Hematopoietic multipotent progenitor cell treated with erythropoietin and hydrocortisone succinate and interleukin-3 and kit ligand, for 8 days (in vitro differentiated cells): ENCODE results near the gene MCF2L.

ENCODE experiments used
- DNase-seq: peaks from one replicate; pipeline ENCODE4 v3.0.0-alpha.2; 2015

The MCF2L gene

DNA sequence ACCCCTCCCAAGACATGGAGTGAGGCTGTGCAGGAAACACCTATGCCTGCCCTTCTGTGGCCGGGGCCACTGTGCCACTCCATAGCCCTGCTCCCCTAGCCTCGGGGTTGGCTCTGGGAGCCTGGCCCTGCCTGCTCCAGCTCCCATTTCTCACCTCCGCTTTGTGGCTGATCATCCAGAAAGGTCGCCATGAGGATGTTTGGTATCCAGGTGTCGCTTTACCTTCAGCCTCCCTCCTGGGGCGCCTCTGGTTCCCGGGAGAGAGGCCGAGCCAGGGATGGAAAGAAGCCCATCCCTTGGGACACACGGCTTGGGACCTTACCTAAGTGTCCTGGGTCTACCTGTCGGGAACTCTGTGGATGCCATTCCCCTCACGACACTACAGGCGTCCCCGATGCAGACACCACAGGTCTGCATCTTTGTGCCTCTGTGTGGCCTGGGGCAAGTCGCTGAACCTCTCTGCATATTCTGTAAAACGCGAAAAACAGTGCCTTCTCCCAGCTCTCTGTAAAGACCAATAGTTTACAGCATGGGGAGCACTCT is 3.4 kb upstream of the MCF2L start:
- no peak for DNase-seq

DNA sequence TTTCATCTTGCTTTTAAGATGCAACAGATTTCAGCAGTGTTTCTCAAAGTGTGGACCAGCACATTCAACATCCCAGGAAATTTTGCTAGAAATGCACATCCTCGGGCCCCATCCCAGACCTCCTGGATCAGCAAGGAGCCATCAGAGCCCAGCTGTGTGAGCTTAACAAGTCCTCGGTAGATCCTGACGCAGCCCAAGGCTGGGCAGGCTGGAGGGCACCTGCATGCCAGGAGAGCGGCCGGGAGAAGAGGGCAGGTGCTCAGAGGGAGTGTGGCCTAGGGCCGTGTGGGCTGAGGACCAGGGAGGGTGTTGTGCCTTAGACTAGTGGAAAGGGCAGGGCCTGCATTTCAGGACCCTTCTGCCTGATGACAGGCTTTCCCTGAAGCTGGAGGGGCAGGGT is 2.2 kb upstream of the MCF2L start:
- no peak for DNase-seq

GRCh38 chr13:112967686-112968379 is 1.2 kb upstream of the MCF2L start:
- DNase-seq: peak; percentile 2

GRCh38 chr13:112968380-112968909 is 569 bp upstream of the MCF2L start:
- no peak for DNase-seq

DNA sequence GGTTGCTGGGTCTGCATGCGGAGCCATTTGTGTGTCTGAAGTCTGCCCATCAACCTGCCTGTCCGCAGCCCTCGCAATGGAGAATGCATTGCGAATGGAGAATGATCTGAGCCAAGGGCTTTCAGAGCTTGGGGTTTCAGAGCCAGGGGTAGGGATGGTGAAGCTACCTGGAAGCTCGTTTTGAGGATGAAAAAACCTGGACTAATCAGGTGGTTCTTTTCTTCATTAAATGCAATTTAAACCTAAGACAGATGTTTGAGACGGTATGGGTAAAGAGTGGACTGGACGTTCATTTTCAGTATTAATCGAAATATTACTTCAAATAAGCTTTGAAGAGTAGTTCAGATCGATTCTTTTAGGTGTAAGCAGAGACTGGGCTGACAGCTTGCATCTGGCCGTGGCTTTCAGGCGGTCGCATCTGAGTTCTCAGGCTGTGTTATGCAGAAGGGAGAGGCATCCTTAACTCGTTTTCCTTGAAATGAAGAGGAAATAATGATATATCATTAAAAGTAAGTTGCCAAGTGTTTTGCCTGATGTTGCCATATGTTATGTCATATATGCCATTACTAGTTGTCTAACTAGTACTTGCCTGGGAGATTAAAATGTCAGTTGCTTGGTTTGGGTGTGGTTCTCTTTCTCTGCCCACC is 801 bp downstream of the MCF2L start:
- no peak for DNase-seq

DNA sequence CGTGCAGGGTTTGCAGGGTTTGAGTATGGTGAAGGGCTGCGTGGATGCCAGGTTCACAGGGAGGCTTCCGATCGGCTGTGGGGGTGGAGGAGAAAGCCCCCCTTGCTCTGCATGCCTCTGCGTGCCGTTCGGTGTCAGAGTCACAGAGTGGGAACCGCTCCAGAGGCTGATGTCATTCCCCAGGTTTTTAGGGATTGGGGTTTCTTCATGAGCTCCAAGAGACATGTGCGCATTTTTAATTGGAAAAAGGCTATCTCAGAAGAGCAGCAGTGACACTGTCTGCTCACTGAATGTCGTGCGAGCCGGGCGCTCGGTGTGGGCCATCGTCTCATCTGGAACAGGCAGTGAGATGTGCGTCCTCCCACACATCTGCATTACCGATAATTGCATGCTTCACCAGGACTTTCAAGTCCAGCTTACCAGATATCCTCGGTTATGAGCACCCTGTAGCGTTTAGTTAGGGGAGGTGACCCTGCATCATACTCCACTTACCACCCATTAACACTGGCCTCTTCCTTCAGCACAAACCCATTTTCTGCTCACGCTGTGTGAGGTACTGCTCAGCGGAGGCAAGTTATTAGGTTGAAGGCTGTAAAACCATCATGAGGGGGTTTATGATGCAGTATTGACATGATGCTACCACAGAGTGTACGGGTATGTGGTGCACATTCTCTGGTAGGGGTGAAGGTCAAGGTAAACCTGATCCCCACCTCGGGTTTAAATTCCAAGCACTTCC is 1.7 kb downstream of the MCF2L start:
- no peak for DNase-seq

DNA sequence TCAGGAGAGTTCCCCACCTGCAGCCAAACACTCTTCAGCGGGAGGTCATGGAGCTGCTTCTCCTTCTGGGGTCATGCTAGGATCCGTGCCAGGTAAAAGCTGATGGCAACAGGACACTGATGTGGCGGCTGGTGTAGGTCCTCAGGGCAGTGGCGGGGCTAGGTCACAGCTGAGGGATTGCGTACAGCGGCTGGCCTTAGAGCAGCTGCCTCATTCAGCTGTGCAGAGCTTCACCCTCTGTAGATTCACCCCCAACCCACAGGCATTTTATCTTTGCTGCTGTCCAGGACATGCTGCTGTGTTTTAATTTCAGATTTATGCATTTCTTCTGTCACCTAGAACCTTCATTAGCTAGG is 2.3 kb downstream of the MCF2L start:
- no peak for DNase-seq

DNA sequence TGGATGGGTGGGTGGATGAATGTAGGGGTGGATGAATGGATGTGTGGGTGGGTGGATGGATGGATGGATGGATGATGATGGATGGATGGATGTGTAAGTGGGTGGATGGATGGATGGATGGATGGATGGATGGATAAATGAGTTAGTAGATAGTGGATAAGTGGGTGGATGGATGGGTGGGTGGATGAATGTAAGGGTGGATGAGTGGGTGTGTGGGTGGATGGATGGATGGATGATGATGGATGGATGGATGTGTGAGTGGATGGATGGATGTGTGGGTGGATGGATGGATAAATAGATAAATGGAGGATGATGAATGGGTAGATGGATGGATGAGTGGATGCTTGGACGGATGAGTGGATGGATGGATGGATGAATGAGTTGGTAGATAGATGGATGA is 3.2 kb downstream of the MCF2L start:
- no peak for DNase-seq

- DNase-seq: no peak
Observed at GRCh38 chr13:112972867-112973576, 4.0 kb downstream of the MCF2L start.

DNA sequence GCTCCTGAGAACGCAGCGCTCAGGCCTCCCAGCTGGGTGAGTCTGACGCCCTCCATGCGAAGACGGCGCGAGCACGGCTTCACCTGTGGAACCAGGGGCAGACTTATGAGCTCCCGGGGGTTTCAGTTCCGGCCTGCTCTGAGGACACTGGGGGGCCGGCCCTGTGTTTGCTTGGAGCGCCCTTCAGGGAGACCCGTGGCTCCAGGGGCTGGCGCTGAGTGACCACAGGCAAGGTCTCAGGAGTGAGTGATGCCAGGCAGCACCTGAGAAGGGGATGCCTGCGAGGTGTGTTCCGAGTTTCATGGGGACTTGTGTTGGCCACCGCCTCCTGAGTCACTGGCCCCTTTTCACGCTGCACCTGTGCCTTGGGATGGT is 4.5 kb downstream of the MCF2L start:
- DNase-seq: no peak

GRCh38 chr13:112974125-112974524 is 5.1 kb downstream of the MCF2L start:
- DNase-seq: no peak

DNA sequence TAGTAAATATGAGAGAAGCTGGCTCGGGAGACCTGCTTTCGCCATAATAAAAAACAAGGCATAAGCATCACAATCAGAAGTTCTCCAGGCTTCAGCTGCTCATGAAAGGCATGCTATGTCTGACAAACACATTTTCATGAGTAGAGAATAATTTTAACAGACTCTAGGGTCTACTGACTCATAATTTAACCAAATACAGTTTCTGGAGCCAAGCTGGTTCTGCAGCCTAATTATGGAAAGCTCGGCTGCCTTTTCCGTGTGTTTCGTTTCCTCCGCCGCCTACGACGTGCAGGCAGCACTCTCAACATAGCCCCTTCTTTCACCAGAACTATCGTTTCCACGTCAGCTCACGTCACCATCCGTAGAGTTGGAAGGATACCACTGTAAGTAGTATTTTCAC is 5.7 kb downstream of the MCF2L start:
- no peak for DNase-seq

DNA sequence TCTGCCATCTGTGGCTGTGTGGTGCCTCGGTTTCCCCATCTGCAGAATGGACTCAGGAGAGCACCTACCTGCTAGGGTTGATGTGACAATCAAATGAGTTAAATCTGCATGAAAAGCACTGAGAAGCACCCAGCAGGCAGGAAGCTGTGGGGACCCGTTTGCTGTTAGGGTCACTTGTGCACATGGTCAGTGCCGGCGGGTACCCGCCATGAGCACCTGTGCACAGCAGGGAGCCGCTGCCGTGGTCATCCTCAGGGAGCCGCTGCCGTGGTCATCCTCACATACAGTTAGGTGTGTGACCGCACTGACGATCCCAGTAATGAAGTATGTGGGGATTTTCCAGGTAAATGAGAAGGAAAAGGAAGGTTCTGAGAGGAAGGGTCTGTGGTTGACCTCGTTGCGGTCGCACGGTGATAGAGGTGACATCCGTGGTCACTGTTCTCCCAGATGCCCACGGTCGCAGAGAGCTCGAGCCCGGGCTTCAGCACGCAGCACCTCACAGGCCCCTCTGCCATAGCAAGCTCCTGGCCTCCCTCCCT is 6.5 kb downstream of the MCF2L start:
- no peak for DNase-seq

DNA sequence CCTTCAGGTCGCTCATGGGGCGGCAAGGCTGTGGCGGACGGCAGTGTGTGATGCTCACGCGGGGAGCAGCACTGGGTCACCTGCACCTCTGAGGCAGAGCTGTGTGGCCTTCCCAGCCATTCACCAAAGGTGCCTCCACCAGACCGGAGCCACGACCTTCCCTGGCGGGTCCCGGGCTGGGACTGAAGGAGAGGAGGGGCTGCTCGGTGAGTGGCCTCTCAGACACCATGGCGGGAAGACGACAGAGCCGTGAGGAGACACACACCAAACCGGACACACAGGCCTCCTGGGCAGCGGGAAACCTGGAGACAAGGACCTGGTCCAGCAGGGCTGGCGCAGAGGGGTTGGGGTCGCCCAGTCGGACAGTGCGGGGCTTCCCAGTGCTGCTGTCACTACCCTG is 7.5 kb downstream of the MCF2L start:
- DNase-seq: no peak

- no peak for DNase-seq
Observed at GRCh38 chr13:112977091-112977490, 8.1 kb downstream of the MCF2L start.

- DNase-seq: no peak
Observed at GRCh38 chr13:112977525-112977924, 8.5 kb downstream of the MCF2L start.

DNA sequence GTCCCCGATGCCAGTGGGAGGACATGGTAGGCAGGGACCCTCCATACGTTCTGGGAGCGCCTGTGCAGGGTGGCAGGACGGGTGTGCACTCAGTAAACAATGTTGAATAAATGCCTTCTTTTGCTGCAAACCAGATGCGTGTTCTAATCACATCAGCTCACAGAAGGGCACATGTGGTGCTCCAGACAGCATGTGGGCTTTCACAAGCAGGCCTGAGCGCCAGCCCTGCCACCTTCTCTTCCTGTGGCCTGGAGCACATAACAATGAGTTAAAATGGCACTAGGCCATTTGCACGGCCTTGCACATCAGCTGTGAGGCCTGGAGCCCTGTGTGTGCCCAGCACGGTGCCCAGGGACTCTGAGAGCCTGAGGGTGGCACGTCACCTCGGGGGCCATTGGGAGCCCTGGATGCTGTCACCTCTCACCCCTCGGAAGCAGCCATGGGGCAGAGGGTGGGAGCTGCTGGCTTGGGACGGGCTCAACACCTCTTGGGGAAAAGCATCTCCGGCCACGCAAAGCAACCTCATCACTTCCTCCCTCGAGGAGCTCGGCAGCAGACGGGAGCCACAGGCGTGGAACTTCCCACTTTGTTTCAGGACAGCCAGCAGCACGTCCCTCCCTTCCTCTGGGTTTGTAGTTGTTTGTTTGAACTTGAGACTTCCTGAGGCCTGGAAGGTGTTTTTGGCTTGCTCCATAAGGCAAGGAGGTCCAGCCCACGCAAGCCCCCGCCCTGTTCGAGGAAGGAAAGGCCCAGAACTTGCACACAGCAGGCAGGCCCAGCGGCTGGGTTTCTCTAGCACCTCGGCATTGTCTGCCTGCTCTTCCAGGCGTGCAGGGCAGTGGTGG is 9.8 kb downstream of the MCF2L start:
- no peak for DNase-seq

- DNase-seq: no peak
Observed at GRCh38 chr13:112979406-112979902, 10.4 kb downstream of the MCF2L start.

DNA sequence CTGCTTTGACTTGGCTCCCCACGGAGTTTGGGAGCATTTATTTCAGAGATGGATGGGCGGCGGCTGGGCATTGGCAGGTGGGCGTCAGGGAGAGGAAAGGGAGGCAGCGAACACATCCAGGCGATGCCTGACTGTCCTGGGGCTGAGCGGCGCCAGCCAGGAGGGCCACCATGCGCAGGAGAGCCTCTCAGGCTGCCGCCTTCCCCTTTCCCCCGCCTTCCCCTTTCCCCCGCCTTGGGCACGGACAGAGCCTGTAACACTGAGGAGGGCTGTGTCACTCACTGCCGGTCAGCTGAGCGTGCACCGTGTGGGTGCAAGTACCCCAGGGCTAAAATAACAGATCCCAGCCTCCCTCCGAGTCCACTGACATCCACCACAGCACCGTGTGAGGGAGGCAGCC is 11.4 kb downstream of the MCF2L start:
- DNase-seq: no peak

DNA sequence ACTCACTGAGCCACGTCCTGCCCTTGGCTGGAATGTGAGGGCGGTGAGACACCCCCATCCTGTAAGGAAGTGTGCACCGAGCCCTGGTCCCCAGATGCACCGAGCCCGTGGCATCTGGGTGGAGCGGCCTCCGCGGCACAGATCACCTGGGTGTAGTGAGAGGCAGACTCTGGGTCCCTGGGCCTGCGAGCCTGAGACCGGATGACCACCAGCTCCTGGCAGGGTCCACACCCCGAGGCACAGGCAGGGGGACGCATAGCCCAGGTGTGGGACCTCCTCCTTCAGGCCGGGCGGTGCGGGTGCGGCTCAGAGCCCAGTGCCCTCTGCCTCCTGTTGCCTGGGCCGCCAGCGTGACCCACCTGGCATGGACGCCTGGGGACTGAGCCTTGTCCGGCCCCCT is 12.4 kb downstream of the MCF2L start:
- DNase-seq: no peak

DNA sequence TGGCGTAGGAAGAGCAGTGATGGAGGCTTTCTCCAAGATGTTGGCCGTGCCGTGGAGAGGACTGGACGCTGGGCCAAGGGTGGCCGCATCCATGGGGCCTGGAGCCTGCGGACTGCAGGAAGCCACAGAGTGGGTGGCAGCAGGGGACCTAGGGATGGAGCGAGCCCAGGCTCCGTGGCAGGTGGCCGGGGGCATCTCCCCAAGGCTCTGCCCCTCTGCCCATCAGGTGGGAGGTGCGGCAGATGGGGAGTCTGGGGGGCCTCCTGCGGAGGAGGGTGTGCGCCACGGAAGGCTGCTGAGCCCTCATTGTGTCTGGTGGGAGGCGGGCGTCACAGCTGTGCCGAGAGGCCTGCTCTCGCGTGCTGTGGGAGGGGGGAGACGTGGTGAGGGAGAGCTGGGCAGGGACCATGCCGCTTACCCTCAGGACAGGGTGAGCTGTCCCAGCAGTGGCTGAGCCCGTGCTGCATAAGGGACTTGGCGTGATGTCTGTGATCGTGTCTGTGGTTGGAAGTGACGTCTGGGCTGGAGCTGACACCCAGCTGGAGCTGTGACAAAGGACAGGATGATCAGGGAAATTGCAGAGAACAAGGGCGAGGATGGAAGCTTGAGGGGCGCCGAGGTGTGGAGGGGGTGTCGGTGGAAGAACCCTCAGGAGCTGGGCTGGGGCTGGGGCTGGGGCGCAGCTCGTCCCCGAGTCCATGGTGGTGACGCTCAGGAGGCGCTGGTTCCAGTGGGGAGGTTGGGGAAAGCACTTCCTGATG is 13.4 kb downstream of the MCF2L start:
- no peak for DNase-seq
